ENCODE results near the gene CPM.
"Not testable (repeated sequence)": the region's sequence is repeated elsewhere in the genome, so short reads cannot be mapped to it uniquely, and the experiment has no call there.

Gene CPM

GRCh38 chr12:68804657-68805591 lies 128.0 kb downstream of the CPM start:
- DNase-seq, result no peak

GRCh38 chr12:68803948-68804656 lies 128.9 kb downstream of the CPM start:
- DNase-seq, result no peak

- not testable (repeated sequence) for DNase-seq
Observed at GRCh38 chr12:68802911-68803651, 129.9 kb downstream of the CPM start.

- DNase-seq, result not testable (repeated sequence)
Observed at GRCh38 chr12:68802372-68802745, 130.6 kb downstream of the CPM start.

Data from stimulated activated CD8-positive, alpha-beta memory T cell treated with anti-CD3 and anti-CD28 coated beads, Interleukin-4, amount 100 ng/mL, for 48 hours (primary cell).